Measurements from ENCODE around the gene NACA. TPM values are rescaled to one million over a fixed set of nuclear protein-coding genes. Genes with fewer than 3 reads are reported as not detected.

Gene NACA
- total and polyA plus RNA-seq, 7 donors = 1,056 to 2,405 (median 1,536) TPM

DNA sequence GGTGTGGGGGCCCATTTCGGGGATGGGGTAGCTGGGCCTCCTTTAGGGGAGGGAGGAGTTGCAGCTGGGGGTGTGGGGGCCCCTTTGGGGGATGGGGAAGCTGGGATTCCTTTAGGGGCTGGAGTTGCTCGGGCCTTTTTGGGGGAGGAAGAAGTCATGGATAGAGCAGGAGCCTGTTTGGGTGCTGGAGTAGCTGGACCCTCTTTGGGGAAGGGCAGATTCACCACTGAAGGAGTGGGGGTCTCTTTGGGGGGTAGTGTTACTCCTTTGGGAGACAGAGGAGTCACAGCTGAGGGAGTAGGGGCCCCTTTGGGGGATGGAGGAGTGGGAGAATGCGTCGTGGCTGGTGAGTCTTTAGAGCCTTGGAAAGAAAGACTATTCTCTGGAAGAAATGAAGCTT lies 6.5 kb downstream of the NACA start:
- intact Hi-C loops (cut with DNase I) = no loop called here
- H3K27ac ChIP-seq = no peak overlapping the region
- no peak overlapping the region for H3K4me3 ChIP-seq
- H3K36me3 ChIP-seq = peaks cover 16 to 70% (median 26%) of the 10 kb centered on the region in 4 donors
- no peak for DNase-seq
- no peaks in the 10 kb centered on the region for H3K9me3 ChIP-seq
- WGBS, 2 donors = 51 to 71% methylated on average over 4 of the region's 4 CpGs
- TF ChIP-seq POLR2AphosphoS5 (IDR thresholded peaks at IDR 0.05) (no peak), POLR2A (IDR thresholded peaks at IDR 0.05) (no peak), EP300 (IDR thresholded peaks at IDR 0.05) (no peak)
- TF ChIP-seq, protein P1, sequence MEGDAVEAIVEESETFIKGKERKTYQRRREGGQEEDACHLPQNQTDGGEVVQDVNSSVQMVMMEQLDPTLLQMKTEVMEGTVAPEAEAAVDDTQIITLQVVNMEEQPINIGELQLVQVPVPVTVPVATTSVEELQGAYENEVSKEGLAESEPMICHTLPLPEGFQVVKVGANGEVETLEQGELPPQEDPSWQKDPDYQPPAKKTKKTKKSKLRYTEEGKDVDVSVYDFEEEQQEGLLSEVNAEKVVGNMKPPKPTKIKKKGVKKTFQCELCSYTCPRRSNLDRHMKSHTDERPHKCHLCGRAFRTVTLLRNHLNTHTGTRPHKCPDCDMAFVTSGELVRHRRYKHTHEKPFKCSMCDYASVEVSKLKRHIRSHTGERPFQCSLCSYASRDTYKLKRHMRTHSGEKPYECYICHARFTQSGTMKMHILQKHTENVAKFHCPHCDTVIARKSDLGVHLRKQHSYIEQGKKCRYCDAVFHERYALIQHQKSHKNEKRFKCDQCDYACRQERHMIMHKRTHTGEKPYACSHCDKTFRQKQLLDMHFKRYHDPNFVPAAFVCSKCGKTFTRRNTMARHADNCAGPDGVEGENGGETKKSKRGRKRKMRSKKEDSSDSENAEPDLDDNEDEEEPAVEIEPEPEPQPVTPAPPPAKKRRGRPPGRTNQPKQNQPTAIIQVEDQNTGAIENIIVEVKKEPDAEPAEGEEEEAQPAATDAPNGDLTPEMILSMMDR (IDR thresholded peaks at IDR 0.05) = no peak
- H3K27me3 ChIP-seq = no peaks in the 10 kb centered on the region
- H3K4me1 ChIP-seq = peaks cover 0 to 86% (median 74%) of the 10 kb centered on the region in 4 donors

DNA sequence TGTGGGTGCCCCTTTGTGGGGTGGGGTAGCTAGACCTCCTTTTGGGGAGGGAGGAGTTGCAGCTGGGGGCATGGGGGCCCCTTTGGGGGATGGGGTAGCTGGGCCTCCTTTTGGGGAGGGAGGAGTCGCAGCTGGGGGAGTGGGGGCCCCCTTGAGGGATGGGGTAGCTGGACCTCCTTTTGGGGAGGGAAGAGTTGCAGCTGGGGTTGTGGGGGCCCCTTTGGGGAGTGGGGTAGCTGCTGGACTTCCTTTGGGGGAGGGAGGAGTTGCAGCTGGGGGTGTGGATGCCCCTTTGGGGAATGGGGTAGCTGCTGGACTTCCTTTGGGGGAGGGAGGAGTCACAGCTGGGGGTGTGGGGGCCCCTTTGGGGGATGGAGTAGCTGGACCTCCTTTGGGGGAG lies 7.0 kb downstream of the NACA start:
- Histone ChIP-seq H3K4me1 (peaks cover 0 to 81% (median 69%) of the 10 kb centered on the region in 4 donors), H3K4me3 (no peak overlapping the region), H3K36me3 (peaks cover 21 to 75% (median 31%) of the 10 kb centered on the region in 4 donors), H3K27me3 (no peaks in the 10 kb centered on the region), H3K9me3 (no peaks in the 10 kb centered on the region), H3K27ac (no peak overlapping the region)
- intact Hi-C loops (cut with DNase I) = no loop called here
- 47 to 85% methylated on average over 1 of the region's 1 CpG for whole genome bisulfite sequencing, 2 donors
- no peak for DNase-seq
- TF ChIP-seq, protein P1 (IDR thresholded peaks at IDR 0.05) = no peak
- TF ChIP-seq POLR2A (IDR thresholded peaks at IDR 0.05) = no peak
- no peak for TF ChIP-seq POLR2AphosphoS5 (IDR thresholded peaks at IDR 0.05)
- no peak for TF ChIP-seq EP300 (IDR thresholded peaks at IDR 0.05)

DNA sequence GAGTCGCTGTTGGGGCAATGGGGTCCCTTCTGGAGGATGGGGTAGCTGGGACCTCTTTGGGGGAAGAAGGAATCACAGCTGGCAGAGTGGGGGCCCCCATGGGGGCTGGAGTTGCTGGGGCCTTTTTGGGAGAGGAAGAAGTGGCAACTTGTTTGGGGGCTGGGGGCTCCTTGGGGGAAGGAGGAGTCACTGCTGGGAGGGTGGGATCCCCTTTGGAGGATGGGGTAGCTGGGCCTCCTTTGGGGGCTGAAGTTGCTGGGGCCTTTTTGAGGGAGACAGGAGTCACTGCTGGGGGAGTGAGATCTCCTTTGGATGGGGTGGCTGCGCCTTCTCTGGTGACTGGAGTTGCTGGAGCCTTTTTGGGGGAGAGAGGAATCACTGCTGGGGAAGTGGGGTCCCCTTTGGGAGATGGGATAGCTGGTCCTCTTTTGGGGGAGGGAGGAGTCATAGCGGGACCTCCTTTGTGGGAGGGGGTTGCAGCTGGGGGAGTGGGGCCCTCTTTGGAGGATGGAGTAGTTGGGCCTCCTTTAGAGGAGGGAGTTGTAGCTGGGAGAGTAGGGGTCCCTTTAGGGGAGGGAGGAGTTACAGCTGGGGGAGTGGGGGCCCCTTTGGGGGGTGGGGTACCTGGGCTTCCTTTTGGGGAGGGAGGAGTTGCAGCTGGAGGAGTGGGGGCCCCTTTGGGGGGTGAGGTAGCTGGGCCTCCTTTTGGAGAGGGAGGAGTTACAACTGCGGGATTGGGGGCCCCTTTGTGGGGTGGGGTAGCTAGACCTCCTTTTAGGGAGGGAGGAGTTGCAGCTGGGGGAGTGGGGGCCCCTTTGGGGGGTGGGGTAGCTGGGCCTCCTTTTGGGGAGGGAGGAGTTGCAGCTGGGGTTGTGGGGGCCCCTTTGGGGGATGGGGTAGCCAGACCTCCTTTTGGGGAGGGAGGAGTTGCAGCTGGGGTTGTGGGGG lies 7.9 kb downstream of the NACA start:
- Histone ChIP-seq H3K36me3 (peaks cover 30 to 76% (median 38%) of the 10 kb centered on the region in 4 donors), H3K4me3 (no peak overlapping the region), H3K4me1 (peaks cover 0 to 71% (median 59%) of the 10 kb centered on the region in 4 donors), H3K27ac (no peak overlapping the region), H3K27me3 (no peaks in the 10 kb centered on the region), H3K9me3 (no peaks in the 10 kb centered on the region)
- intact Hi-C loops (cut with DNase I) = no loop called here
- TF ChIP-seq POLR2AphosphoS5 (IDR thresholded peaks at IDR 0.05) (no peak), POLR2A (IDR thresholded peaks at IDR 0.05) (no peak), EP300 (IDR thresholded peaks at IDR 0.05) (no peak)
- TF ChIP-seq, protein P1 (IDR thresholded peaks at IDR 0.05) = no peak
- no peak for DNase-seq
- WGBS, 2 donors = 68 to 75% methylated on average over 4 of the region's 4 CpGs

DNA sequence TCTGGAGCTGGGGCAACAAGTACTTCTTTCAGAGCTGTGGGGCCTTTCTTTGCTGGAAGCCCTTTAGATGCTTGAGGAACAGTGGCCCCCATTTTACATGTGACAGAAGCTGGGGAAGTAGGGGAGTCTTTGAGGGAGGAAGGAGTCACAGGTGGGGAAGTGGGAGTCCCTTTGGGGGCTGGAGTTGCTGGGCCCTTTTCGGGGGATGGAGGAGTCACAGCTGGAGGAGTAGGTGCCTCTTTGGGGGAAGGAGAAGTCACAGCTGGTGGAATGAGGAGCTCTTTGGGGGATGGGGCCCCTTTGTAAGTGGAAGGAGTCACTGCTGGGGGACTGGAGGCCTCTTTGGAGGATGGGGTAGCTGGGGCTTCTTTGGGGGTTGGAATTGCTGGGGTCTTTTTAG lies 8.6 kb downstream of the NACA start:
- H3K27me3 ChIP-seq = no peaks in the 10 kb centered on the region
- TF ChIP-seq, protein P1 (IDR thresholded peaks at IDR 0.05) = no peak
- TF ChIP-seq EP300 (IDR thresholded peaks at IDR 0.05) (no peak), POLR2AphosphoS5 (IDR thresholded peaks at IDR 0.05) (no peak), POLR2A (IDR thresholded peaks at IDR 0.05) (no peak)
- H3K9me3 ChIP-seq = no peaks in the 10 kb centered on the region
- H3K27ac ChIP-seq = peak overlapping the region in 1 of 4 donors; percentile 1
- 48 to 85% methylated on average over 1 of the region's 1 CpG for WGBS, 2 donors
- intact Hi-C loops (cut with DNase I) = no loop called here
- peaks cover 0 to 64% (median 52%) of the 10 kb centered on the region in 4 donors for H3K4me1 ChIP-seq
- H3K4me3 ChIP-seq = no peak overlapping the region
- H3K36me3 ChIP-seq = peaks cover 34 to 76% (median 43%) of the 10 kb centered on the region in 4 donors
- no peak for DNase-seq
